Thoracic aorta (tissue), 2 donors: ENCODE results near the gene DMRT2. TPM values are rescaled to one million over a fixed set of nuclear protein-coding genes. Genes with fewer than 3 reads are reported as not detected.

ENCODE experiments used
- ATAC-seq: fragments of 150-250 bp; one replicate; pipeline ENCODE4 v1.8.0; 2017; ENCODE audit warnings: low read depth; ENCODE audit not compliant: insufficient number of reproducible peaks, low FRiP score
- DNase-seq: peaks from one replicate; pipeline ENCODE4 v3.0.0-alpha.2; 2020; ENCODE audit warnings: low spot score
- H3K27ac ChIP-seq, 2 donors: fragments of 200-600 bp; sonication (generic); 1 replicate in 1 of 2; 2 replicates in 1 of 2; pipeline ENCODE4 v1.5.1; 2016; ENCODE audit warnings: mild to moderate bottlenecking in 2 of 2, moderate library complexity in 2 of 2
- H3K27me3 ChIP-seq: fragments of 200-600 bp; sonication (generic); replicated peaks from 2 replicates; pipeline ENCODE4 v1.6.0; 2016; ENCODE audit warnings: mild to moderate bottlenecking; ENCODE audit not compliant: insufficient read depth
- H3K36me3 ChIP-seq: fragments of 200-600 bp; sonication (generic); one replicate; pipeline ENCODE4 v1.5.1; 2016
- H3K4me1 ChIP-seq, 2 donors: fragments of 200-600 bp; sonication (generic); 1 replicate in 1 of 2; 2 replicates in 1 of 2; pipeline versions ENCODE4 v1.5.1 to v1.6.0; 2016; ENCODE audit warnings: low read depth in 2 of 2, mild to moderate bottlenecking in 1 of 2; ENCODE audit not compliant: control insufficient read depth in 1 of 2
- H3K4me3 ChIP-seq: fragments of 200-600 bp; sonication (generic); 2 replicates; pipeline ENCODE4 v1.5.1; 2016; ENCODE audit warnings: mild to moderate bottlenecking
- H3K9me3 ChIP-seq: fragments of 200-600 bp; sonication (generic); 2 replicates; pipeline ENCODE4 v1.5.1; 2016
- CTCF ChIP-seq: fragments of 200-600 bp; sonication (generic); IDR thresholded peaks from one replicate; pipeline ENCODE4 v1.5.1; 2019; ENCODE audit warnings: antibody characterized with exemption
- total RNA-seq, 2 donors: library from RNA; depleted of rRNA; stranded (reverse); fragments of >200 nt; gene quantifications; one replicate each; pipeline versions ENCODE4 v1.1.0 to v1.2.3, GENCODE V29; 2016

Gene DMRT2
- total RNA-seq, 2 donors from 2014 or later: not detected

- ATAC-seq: no peak
- no peak for DNase-seq
- Histone ChIP-seq H3K9me3 (no peaks in the 10 kb centered on the region), H3K27me3 (peaks cover 13% of the 10 kb centered on the region), H3K27ac (no peak overlapping the region), H3K4me1 (peaks cover 9 to 23% of the 10 kb centered on the region in 2 donors), H3K4me3 (no peak overlapping the region), H3K36me3 (no peaks in the 10 kb centered on the region)
- TF ChIP-seq CTCF: no peak
Observed at GRCh38 chr9:1055166-1055565, 5.0 kb downstream of the DMRT2 start.

- H3K27me3 ChIP-seq: peaks cover 11% of the 10 kb centered on the region
- ATAC-seq: no peak
- no peak for TF ChIP-seq CTCF
Observed at GRCh38 chr9:1057910-1058309, 7.8 kb downstream of the DMRT2 start.

GRCh38 chr9:1058826-1059487, 8.8 kb downstream of the DMRT2 start:
- no peak for TF ChIP-seq CTCF
- H3K4me3 ChIP-seq: no peak overlapping the region
- no peaks in the 10 kb centered on the region for H3K4me1 ChIP-seq
- H3K27me3 ChIP-seq: peaks cover 4% of the 10 kb centered on the region
- no peaks in the 10 kb centered on the region for H3K36me3 ChIP-seq
- H3K27ac ChIP-seq: no peak overlapping the region
- DNase-seq: no peak
- no peaks in the 10 kb centered on the region for H3K9me3 ChIP-seq
- no peak for ATAC-seq

More at GRCh38 chr9:1057910-1058309, 7.8 kb downstream of the DMRT2 start:
- Histone ChIP-seq H3K4me1 (no peaks in the 10 kb centered on the region), H3K9me3 (no peaks in the 10 kb centered on the region), H3K27ac (no peak overlapping the region), H3K36me3 (no peaks in the 10 kb centered on the region), H3K4me3 (no peak overlapping the region)
- no peak for DNase-seq

GRCh38 chr9:1065130-1065529, 15.0 kb downstream of the DMRT2 start:
- H3K36me3 ChIP-seq: no peaks in the 10 kb centered on the region
- H3K9me3 ChIP-seq: no peaks in the 10 kb centered on the region
- H3K27ac ChIP-seq: no peak overlapping the region
- no peaks in the 10 kb centered on the region for H3K4me1 ChIP-seq
- TF ChIP-seq CTCF: no peak
- no peak overlapping the region for H3K4me3 ChIP-seq
- no peaks in the 10 kb centered on the region for H3K27me3 ChIP-seq
- no peak for ATAC-seq
- DNase-seq: no peak

- ATAC-seq: no peak
- Histone ChIP-seq H3K27ac (no peak overlapping the region), H3K4me3 (no peak overlapping the region)
Observed at GRCh38 chr9:1070692-1071091, 20.5 kb downstream of the DMRT2 start.

More at GRCh38 chr9:1070692-1071091, 20.5 kb downstream of the DMRT2 start:
- H3K36me3 ChIP-seq: no peaks in the 10 kb centered on the region
- no peaks in the 10 kb centered on the region for H3K27me3 ChIP-seq
- no peaks in the 10 kb centered on the region for H3K4me1 ChIP-seq
- DNase-seq: no peak
- no peaks in the 10 kb centered on the region for H3K9me3 ChIP-seq
- no peak for TF ChIP-seq CTCF
